HG02763 (cell line): Measurements from ENCODE around the gene CD68.

Experiments
- ATAC-seq: cut with Tn5 transposase; IDR thresholded peaks from one replicate; pipeline ENCODE4 v1.9.1; 2021; ENCODE audit warnings: mild to moderate bottlenecking, moderate library complexity; ENCODE audit not compliant: unreplicated experiment

Gene CD68

DNA sequence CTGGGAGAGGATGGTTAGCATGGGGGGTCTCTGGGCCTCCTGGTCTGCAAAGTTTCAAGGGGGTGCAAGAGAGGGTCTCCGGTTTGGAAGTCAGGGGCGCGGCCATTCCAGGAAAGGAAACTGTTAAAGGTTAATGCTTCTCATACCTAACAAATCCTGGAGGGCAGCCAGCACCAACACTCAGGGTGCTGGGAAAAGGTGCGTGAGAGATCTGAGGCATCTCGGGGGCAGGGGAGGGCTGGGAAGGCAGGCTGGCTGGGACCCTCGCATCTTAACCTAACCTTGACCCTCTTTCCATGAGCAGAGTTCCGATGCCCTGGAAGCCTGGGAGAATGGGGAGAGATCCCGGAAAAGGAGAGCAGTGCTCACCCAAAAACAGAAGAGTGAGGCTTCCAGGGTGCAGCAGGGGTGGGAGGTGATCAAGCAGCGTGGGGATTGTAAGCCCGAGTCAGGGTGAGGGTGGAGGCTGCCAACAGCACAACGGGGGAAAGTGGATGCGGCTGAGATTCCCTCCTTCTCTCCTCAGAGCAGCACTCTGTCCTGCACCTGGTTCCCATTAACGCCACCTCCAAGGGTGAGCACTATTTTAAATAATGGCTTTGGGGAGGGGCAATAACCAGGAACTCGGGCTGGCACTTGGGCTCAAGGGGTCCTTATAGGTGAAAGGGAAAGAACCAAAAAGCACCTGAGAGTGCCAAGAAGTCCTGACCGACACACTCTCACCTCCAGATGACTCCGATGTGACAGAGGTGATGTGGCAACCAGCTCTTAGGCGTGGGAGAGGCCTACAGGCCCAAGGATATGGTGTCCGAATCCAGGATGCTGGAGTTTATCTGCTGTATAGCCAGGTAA is 19.9 kb upstream of the CD68 start:
- no peak for ATAC-seq

DNA sequence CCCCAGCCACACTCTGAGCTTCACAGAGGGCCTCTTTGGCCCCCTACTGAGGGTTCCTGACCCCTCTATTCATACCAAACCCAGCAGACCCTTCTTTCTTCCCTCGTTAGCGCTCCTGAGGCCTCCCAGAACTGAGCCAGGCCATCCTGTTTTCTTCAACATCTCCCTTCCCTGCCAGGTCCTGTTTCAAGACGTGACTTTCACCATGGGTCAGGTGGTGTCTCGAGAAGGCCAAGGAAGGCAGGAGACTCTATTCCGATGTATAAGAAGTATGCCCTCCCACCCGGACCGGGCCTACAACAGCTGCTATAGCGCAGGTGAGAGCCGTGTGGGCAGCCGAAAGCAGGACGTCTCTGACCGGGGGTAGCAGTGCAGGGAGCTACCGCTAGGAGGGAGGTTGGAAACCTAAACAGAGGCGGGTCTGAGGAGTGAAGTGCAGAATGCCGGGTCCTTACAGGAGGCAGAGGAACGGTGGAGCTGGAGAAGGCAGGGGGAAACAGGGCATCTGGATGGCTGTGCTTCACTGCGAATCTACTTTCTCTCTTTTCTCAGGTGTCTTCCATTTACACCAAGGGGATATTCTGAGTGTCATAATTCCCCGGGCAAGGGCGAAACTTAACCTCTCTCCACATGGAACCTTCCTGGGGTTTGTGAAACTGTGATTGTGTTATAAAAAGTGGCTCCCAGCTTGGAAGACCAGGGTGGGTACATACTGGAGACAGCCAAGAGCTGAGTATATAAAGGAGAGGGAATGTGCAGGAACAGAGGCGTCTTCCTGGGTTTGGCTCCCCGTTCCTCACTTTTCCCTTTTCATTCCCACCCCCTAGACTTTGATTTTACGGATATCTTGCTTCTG is 19.0 kb upstream of the CD68 start:
- no peak for ATAC-seq

DNA sequence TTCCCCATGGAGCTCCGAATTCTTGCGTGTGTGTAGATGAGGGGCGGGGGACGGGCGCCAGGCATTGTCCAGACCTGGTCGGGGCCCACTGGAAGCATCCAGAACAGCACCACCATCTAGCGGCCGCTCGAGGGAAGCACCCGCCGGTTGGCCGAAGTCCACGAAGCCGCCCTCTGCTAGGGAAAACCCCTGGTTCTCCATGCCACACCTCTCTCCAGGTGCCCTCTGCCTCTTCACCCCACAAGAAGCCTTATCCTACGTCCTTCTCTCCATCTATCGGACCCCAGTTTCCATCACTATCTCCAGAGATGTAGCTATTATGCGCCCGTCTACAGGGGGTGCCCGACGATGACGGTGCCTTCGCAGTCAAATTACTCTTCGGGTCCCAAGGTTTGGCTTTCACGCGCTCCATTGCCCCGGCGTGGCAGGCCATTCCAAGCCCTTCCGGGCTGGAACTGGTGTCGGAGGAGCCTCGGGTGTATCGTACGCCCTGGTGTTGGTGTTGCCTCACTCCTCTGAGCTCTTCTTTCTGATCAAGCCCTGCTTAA is 18.3 kb upstream of the CD68 start:
- peak; percentile 58 for ATAC-seq

DNA sequence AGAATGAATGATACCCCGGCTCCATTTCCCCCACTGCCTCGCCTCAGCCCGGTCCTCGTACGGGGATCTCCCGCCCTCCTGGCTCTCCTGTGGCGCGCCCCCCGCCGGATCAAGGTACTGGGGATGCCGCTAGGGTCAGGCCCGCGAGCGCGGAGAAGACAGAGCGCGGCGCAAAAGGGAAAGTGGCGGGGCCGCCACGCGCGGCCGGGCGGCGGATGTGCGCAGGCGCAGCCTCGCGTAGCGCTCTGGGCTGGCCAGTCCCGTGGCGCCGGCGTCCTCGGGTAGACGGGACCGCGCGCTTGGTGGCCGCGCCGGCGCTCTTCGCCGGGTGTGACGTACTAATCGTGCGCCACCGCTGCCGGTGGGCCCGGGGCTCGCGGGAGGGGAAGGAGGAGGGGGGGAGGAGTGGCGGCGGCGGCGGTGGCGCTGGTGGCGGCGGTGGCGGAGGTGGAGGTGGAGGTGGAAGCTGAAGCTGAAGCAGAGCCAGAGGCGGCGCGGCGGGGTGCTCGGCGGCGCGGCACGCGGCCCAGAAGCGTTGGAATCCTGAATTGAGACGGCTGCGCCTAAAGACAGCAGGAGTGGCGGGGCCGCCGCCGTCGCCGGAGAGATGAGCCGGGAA is 17.7 kb upstream of the CD68 start, which contains the start of gene SENP3:
TSS of gene SENP3 (plus strand) at position 331 of the 619 bp plus-strand sequence. CDS start 1,158 bp downstream, outside the sequence.
- peak; percentile 73 for ATAC-seq

DNA sequence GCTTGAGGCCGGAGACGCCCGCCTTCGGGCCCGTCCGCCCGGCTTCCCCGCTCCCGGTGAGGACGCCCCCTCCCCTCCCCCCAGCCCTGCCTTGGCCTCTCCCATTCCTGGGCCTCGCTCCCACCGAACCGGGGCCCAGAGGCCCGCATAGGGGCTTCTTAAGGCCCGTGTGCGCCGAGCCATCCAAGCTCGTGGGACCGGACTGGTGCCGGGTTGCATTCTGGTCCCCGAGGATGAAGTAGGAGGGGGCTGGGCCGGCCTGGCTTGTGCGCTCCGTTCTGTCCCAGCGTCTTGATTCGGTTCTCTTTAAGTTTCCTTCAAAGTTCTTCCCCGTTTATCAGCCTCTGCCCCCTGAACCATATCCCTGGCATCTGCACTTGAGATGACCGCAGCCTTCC is 17.2 kb upstream of the CD68 start:
- peak; percentile 7 for ATAC-seq

DNA sequence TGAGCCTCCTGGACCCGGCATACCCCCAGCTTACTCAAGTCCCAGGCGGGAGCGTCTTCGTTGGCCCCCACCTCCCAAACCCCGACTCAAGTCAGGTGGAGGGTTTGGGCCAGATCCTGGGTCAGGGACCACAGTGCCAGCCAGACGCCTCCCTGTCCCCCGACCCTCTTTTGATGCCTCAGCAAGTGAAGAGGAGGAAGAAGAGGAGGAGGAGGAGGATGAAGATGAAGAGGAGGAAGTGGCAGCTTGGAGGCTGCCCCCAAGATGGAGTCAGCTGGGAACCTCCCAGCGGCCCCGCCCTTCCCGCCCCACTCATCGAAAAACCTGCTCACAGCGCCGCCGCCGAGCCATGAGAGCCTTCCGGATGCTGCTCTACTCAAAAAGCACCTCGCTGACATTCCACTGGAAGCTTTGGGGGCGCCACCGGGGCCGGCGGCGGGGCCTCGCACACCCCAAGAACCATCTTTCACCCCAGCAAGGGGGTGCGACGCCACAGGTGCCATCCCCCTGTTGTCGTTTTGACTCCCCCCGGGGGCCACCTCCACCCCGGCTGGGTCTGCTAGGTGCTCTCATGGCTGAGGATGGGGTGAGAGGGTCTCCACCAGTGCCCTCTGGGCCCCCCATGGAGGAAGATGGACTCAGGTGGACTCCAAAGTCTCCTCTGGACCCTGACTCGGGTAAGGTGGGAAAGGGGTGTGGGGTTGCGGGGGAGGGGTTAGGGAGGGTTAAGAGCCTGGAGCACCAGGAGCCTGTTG is 16.1 kb upstream of the CD68 start:
- no peak for ATAC-seq

DNA sequence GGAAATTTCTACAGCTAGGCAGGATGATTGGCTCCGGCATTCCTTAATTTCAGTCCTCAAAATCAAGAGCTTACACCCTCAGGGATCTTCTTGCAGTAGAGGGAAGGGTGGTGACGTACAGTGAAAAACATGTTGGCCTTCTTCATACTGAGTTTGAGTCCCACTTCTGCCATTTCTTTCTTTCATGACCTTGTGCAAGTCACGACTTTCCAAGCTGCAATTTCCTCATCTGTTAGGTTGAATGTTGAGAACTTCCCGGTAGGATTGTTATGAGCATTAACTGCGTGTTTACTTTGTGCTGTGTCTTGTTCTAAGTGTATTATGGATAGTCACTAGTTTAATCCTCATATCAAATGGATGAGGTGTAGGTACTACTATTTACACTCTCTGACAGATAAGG is 9.9 kb upstream of the CD68 start:
- ATAC-seq, result no peak

DNA sequence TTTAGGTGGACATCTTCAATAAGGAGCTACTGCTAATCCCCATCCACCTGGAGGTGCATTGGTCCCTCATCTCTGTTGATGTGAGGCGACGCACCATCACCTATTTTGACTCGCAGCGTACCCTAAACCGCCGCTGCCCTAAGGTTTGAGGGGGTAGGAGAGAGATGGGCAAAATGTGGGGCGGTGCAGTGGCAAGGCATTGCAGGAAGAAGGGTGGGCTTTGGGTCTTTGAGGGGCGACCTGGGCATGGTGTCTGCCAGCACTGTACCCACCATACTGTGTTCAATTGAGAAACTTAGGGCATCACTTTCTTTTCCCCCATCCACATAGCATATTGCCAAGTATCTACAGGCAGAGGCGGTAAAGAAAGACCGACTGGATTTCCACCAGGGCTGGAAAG is 9.1 kb upstream of the CD68 start:
- ATAC-seq, result no peak

DNA sequence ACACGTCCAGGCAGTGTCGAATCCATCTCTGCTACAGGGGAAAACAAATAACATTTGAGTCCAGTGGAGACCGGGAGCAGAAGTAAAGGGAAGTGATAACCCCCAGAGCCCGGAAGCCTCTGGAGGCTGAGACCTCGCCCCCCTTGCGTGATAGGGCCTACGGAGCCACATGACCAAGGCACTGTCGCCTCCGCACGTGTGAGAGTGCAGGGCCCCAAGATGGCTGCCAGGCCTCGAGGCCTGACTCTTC is 7.2 kb upstream of the CD68 start:
- peak; percentile 90 for ATAC-seq

DNA sequence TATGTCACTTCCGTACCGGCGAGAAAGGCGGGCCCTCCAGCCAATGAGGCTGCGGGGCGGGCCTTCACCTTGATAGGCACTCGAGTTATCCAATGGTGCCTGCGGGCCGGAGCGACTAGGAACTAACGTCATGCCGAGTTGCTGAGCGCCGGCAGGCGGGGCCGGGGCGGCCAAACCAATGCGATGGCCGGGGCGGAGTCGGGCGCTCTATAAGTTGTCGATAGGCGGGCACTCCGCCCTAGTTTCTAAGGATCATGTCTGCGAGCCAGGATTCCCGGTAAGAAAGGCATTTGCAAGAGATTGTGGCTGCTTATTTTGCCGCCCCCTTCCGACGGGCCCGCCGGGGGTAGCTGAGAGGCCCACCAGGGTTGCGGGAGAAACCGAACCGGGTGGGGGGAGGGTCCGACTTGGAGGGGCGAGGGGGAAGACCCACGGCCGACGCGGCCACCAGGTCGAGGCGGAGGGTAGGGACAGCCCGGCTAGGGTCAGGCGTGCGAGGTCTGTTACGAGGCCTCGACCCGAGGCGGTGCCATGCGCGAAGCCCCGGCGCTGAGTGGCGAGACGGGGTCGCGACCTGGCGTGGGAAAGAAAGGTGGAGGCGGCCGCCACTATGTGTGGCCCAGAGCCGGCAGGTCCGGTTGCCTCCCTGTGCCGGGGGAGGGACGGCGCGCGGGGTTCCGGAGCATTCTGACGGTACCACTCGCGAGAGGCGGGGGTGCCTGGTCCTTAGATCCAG is 6.7 kb upstream of the CD68 start:
- ATAC-seq, result peak; percentile 4

DNA sequence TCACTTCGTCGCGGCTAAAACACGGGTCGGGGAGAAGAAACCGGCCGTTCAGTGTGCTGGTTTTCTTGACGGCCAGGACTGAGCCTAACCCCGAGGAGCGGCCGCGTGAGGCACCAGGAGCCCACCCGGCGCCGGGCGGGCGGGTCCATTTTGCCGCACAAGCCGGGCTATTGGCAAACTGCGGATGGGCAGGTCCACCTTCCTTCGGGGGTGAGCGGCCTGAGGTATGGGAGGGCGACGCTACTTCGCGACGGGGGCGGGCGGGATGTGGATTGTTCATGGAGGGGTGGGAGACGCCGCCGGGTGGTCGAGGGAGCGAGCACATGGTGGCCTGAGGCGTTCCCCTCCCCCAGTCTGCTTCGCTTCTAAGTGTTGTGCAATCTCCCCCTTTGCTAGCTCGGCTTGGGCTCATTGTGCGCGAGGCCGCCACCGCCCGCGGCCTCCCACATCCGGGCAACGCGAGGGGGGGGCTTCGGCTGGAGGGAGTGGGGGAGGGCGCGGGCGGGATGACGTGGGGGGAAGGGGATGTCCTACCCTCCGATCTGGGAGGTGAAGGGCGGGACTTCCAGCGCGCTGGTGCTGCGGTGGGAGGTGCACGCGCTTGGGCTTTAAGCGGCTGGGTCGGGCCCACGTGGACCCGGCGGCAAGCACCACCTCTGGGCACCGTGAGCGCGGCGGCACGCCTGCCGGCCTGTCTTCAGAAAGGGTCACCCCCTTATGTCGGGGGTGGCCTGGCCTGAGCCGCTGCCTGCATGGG is 5.9 kb upstream of the CD68 start:
- no peak for ATAC-seq

DNA sequence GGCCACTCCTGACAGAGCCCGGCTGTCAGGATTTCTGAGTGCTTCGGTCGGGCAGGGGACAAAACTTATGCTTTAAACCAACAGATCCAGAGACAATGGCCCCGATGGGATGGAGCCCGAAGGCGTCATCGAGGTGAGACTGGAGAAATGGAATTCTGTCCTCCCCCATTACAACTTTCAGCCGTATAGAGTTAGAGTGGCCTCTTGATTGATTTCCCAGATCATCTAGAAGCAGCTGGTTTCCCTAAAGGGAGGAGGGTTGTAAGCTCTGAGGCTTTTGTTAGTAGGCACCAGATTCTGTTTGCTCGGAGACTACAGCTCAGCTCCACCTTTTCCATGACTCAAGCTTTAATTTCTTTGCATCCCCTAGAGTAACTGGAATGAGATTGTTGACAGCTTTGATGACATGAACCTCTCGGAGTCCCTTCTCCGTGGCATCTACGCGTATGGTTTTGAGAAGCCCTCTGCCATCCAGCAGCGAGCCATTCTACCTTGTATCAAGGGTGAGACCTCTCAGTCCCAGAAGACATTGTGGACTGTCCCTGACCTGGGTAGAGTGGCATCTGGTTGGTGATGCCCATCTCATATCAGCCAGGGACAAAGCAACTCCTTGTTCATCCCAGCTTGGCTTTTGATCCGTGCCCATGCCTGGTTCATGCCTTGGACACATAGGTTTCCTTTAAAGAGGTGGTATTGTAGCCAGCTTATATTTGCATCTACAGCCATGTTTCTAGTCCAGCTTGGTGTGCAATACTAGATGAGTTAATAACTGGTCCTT is 5.1 kb upstream of the CD68 start:
- ATAC-seq, result no peak

DNA sequence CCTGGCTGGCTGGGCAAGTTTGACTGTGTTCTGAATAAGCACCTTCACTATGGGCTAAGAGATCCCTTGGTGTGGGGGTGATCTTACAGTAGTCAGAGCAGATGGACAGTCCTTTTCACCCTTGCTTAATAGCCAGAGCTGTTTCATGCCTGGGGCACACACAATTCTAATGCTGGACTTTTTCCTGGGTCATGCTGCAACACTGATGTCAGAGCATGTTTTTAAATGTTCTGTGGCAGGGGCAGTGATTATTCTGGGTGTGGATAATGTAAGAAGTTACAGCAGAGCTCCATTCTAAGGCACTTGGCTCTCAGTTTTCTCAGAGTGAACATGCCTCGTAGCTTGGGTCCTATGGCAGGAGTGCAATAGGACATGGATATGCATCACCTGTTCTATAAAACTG is 4.0 kb upstream of the CD68 start:
- ATAC-seq, result no peak

DNA sequence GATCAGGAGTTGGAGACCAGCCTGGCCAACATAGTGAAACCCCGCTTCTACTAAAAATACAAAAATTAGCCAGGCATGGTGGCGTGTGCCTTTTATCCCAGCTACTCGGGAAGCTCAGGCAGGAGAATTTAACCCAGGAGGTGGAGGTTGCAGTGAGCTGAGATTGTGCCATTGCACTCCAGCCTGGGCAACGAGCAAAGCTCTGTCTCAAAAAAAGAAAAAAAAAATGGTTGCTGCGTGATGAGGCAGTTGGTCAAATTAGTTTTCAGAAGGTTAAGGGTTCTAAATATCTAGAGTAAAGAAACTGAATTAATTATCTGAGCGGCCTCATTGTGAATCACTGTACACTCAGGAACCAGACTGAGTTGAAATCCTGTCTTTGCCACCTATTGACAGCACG is 3.5 kb upstream of the CD68 start:
- ATAC-seq, result no peak

DNA sequence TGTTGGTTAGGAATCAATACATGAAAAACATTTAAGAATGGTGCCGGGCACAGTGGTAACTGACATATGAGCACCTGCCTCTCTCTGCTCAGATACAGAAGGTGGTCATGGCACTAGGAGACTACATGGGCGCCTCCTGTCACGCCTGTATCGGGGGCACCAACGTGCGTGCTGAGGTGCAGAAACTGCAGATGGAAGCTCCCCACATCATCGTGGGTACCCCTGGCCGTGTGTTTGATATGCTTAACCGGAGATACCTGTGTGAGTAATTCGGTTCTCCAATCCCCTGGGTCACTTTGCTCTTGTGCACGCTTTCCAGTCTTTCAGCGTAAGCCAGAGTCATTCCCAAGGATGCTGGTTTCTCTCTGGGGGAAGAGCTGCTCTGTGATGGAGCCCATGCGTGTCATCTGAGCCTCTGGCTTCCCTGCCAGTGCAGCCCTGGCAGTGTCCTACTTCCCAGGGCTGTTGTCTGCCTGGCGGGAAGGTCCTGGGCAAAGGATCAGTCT is 3.0 kb upstream of the CD68 start:
- no peak for ATAC-seq

DNA sequence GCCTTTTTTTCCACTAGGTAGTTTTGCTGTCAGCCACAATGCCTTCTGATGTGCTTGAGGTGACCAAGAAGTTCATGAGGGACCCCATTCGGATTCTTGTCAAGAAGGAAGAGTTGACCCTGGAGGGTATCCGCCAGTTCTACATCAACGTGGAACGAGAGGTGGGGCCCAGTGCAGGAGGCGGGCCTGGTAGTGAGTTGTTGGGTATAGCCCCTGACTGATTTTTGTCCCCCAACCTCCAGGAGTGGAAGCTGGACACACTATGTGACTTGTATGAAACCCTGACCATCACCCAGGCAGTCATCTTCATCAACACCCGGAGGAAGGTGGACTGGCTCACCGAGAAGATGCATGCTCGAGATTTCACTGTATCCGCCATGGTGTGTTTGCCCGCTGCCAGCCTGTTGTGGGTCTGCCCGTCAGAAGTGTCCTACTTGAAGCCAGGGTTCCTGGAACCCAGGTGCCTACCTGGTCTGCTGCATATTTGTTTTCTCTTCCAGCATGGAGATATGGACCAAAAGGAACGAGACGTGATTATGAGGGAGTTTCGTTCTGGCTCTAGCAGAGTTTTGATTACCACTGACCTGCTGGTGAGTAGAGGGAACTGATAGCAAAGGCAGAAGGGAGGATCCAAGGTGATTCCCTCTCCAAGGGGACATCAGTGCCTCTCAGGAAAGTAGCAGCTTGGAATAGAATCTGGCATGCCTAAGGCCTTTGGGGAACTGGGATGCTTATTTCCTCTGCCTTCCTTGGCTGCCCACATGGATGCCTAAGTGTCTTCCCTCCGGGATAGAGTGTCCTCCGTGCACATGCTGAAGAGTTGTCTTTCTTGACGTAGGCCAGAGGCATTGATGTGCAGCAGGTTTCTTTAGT is 1.9 kb upstream of the CD68 start:
- no peak for ATAC-seq

DNA sequence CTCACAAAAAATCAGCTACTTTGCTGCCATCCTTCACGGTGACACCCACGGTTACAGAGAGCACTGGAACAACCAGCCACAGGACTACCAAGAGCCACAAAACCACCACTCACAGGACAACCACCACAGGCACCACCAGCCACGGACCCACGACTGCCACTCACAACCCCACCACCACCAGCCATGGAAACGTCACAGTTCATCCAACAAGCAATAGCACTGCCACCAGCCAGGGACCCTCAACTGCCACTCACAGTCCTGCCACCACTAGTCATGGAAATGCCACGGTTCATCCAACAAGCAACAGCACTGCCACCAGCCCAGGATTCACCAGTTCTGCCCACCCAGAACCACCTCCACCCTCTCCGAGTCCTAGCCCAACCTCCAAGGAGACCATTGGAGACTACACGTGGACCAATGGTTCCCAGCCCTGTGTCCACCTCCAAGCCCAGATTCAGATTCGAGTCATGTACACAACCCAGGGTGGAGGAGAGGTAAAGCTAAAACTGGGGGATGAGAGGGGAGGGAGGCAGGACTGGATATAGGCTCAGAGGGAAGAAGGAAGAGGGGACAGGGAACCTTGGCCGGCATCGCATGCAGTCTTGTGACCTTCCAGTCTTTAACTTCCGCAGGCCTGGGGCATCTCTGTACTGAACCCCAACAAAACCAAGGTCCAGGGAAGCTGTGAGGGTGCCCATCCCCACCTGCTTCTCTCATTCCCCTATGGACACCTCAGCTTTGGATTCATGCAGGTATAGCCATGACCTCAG is 581 bp downstream of the CD68 start:
- no peak for ATAC-seq
